Activated naive CD8-positive, alpha-beta T cell treated with anti-CD3 and anti-CD28 coated beads, Interleukin-2, amount 50 U/mL, for 24 hours (primary cell): ENCODE measurements around the gene GRAMD2A.
"Not testable (repeated sequence)": the region's sequence is repeated elsewhere in the genome, so short reads cannot be mapped to it uniquely, and the experiment has no call there.

ENCODE experiments used
- ATAC-seq: fragments of 150-1000 bp; cut with Tn5 transposase; one replicate; pipeline ENCODE4 v1.10.0; 2021
- DNase-seq: peaks from one replicate; pipeline ENCODE4 v3.0.0; 2021
- H3K27ac Mint-ChIP-seq: one replicate; pipeline ENCODE4 v1.8.0; 2021; ENCODE audit warnings: mild to moderate bottlenecking, mixed read lengths
- H3K27me3 Mint-ChIP-seq: one replicate; pipeline ENCODE4 v1.8.0; 2021; ENCODE audit warnings: mixed read lengths
- H3K36me3 Mint-ChIP-seq: one replicate; pipeline ENCODE4 v1.8.0; 2021; ENCODE audit warnings: low read depth, mixed read lengths
- H3K4me1 Mint-ChIP-seq: one replicate; pipeline ENCODE4 v1.8.0; 2021; ENCODE audit warnings: mixed read lengths
- H3K4me3 Mint-ChIP-seq: one replicate; pipeline ENCODE4 v1.8.0; 2021; ENCODE audit warnings: mild to moderate bottlenecking, moderate library complexity, mixed read lengths
- H3K9me3 Mint-ChIP-seq: one replicate; pipeline ENCODE4 v1.8.0; 2021; ENCODE audit warnings: mixed read lengths

The GRAMD2A gene

DNA sequence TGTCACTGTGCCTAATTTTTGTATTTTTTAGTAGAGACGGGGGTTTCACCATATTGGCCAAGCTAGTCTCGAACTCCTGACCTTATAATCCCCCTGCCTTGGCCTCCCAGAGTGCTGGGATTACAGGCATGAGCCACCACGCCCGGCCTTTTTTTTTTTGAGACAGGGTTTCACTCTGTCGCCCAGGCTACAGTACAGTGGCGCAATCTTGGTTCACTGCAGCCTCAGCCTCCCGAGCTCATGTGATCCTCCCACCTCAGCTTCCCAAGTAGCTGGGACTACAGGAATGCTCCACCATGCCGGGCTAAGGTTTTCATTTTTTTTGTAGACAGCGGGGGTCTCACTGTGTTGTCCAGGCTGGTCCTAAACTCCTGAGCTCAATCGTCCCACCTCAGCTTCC lies 25.6 kb downstream of the GRAMD2A start:
- not testable (repeated sequence) for H3K36me3 Mint-ChIP-seq, DNase-seq, ATAC-seq, H3K27ac Mint-ChIP-seq, H3K4me3 Mint-ChIP-seq, H3K27me3 Mint-ChIP-seq, H3K4me1 Mint-ChIP-seq, H3K9me3 Mint-ChIP-seq

DNA sequence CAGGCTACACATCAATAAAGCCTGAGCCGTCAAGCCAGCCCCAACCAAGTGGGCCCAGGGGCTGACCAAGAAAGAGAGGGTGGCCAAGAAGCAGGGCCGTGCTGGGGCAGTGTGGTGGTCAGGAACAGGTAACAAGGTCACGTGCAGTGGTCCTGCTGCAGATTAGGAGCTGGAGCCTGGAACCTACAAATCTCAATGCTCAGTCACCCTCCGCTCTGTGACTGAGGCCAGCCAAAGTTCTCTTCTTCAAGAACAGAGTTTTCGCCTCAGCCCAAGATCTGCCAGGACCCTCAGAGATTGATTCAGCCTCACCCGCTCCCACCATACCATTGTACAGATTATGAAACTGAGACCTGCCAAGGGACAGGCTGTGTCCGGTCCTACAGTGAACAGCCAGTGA lies 26.9 kb downstream of the GRAMD2A start:
- DNase-seq (no peak), ATAC-seq (no peak)
- H3K4me1 Mint-ChIP-seq, result peaks cover 1% of the 10 kb centered on the region
- H3K36me3 Mint-ChIP-seq, result no peaks in the 10 kb centered on the region
- no peaks in the 10 kb centered on the region for H3K9me3 Mint-ChIP-seq
- no peak overlapping the region for H3K4me3 Mint-ChIP-seq
- H3K27me3 Mint-ChIP-seq, result peaks cover 9% of the 10 kb centered on the region
- no peak overlapping the region for H3K27ac Mint-ChIP-seq

DNA sequence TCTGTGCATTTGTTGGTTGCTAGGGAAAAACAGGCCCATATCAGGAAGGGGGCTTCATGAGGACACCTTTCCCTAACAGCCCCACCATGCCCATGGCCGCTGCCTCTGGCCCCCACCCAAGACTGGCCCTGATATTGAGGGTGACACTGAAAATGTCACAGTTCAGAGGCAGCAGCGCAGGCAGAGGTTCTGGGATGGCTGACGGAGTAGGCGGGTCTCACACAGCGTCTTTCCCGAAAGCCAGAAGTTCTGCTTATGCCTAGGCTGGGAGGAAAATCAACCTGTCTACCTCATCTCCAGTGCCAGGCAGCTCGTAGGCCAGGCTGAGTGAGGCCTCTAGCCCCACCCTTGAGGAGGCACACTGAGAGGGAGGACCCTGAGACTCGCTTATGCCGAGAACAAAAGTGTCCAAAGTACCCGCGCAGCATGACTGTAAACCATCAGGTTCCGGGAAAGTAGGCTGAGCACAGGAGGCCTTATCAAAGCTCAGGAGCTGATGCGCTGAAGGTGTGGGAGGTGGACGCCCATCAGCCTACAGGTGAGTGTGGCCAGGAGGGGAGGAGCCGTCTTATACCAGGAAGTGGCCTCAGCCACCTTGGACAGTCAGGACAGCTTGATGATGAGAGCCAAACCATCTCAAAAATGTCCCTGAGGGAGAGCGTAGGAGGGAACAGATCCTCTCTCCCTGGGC lies 27.5 kb downstream of the GRAMD2A start:
- H3K4me1 Mint-ChIP-seq, result peaks cover 1% of the 10 kb centered on the region
- peaks cover 6% of the 10 kb centered on the region for H3K27me3 Mint-ChIP-seq
- DNase-seq (no peak), ATAC-seq (no peak)
- no peak overlapping the region for H3K27ac Mint-ChIP-seq
- H3K9me3 Mint-ChIP-seq, result no peaks in the 10 kb centered on the region
- no peak overlapping the region for H3K4me3 Mint-ChIP-seq
- no peaks in the 10 kb centered on the region for H3K36me3 Mint-ChIP-seq

DNA sequence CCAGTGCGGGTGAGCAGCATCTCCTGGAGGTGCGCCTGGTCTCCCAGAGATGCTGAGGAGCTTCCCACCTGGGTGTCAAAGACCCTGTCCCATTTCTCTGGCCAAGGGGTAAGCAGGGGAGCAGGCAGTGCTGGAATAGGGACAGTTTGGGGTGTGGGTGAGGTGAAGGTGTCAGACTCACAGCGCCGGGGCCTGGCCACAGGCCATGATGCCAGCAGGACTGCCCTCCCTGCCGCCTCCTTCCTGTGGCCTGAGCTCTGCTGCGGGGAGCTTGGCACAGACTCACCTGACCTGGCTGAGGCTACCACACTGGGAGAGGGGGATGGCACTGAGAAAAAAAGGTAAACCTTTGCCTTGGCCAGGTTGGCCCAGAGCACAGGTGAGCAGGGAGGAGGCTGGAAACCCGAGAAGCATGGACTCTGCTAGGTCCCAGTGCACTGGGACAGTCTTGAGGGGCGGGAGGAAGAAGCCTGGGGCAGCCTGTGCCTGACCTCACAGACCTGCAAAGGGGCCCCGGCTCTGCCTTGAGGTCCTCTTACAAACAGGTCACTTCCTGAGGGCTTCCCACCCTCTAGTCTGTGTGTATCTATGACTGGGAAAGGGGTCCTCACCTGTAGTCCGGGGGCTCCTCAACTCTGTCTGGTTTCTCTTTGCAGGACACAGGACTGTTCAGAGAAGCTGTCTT lies 28.2 kb downstream of the GRAMD2A start:
- no peak overlapping the region for H3K4me3 Mint-ChIP-seq
- peaks cover 1% of the 10 kb centered on the region for H3K4me1 Mint-ChIP-seq
- no peaks in the 10 kb centered on the region for H3K9me3 Mint-ChIP-seq
- DNase-seq (no peak), ATAC-seq (no peak)
- H3K36me3 Mint-ChIP-seq, result no peaks in the 10 kb centered on the region
- peaks cover 3% of the 10 kb centered on the region for H3K27me3 Mint-ChIP-seq
- H3K27ac Mint-ChIP-seq, result no peak overlapping the region

DNA sequence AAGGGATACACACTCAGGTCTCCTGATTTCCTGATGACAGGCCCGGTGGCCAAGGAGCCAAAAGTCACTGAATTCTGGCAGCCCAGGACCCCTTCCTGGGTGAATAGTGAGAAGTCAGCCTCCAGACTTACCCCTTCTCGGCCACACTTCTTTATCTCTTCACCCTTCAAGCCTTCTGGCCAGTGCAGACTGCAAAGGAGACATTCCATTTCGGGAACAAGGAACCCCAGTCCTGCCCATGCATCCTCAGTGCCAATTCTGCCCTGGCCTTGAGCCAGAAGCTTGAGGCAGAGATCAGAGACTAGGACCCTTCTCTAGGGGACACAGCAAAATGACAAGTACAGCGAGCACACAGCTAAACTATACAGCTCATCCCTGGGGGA lies 28.8 kb downstream of the GRAMD2A start:
- no peak overlapping the region for H3K4me3 Mint-ChIP-seq
- no peaks in the 10 kb centered on the region for H3K9me3 Mint-ChIP-seq
- peaks cover under 1% of the 10 kb centered on the region for H3K27me3 Mint-ChIP-seq
- ATAC-seq (no peak), DNase-seq (no peak)
- no peak overlapping the region for H3K27ac Mint-ChIP-seq
- H3K4me1 Mint-ChIP-seq, result peaks cover 1% of the 10 kb centered on the region
- H3K36me3 Mint-ChIP-seq, result no peaks in the 10 kb centered on the region

DNA sequence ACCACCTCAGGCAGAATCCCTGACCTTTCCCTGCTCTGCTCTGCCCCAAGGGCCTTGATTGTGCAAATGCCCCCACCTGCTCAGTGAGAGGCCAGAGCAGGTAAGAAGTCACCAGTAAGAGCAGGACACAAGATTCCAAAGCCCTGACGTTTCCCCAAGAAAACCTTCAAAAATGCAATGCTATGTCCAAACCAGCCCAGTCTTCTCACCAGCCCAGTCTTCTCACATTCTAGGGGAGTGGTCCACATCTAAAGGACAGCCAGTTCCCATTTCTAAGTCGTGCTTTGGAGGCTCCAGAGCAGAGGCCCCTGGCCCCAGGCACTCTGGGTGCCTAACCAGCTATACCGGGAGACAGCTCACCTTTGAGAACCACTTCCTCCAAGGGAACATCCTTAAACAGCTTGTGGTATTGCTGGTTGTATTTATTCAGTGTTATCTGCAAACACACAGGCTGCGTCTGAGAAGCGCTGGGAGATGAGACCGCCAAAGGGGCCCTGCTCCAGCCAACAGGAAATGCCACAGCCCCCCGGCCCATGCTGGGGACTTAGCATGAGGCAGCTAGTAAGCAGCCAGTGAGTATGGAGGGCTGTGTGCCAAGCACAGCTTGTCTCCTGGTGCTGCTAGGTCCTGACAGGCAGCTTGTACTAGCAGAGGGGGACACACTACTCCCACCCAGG lies 29.3 kb downstream of the GRAMD2A start:
- Mint-ChIP-seq H3K4me3 (no peak overlapping the region), H3K36me3 (no peaks in the 10 kb centered on the region), H3K9me3 (no peaks in the 10 kb centered on the region), H3K27ac (no peak overlapping the region), H3K4me1 (peaks cover 1% of the 10 kb centered on the region), H3K27me3 (no peaks in the 10 kb centered on the region)
- ATAC-seq, result peak; percentile 47
- DNase-seq, result no peak

DNA sequence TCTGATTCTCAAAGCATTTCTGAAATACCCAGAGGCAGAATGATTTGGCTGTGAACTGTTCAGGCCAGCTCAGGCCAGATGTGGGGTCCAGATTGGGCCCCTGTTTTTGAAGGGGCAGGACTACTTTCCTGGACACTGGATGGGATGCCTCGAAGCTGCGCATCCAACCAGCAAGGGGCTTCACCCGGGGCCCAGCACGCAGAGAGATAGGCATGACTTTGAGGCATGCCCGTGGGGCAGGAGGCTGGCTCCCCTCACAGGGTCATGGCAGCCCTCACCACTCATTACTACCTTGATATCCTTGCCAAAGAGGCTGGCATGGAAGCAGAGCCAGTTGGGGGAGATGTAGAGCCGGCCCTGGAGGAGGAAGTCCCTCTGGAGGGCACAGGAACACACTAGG lies 30.1 kb downstream of the GRAMD2A start:
- Mint-ChIP-seq H3K4me1 (peaks cover 1% of the 10 kb centered on the region), H3K27ac (no peak overlapping the region)

DNA sequence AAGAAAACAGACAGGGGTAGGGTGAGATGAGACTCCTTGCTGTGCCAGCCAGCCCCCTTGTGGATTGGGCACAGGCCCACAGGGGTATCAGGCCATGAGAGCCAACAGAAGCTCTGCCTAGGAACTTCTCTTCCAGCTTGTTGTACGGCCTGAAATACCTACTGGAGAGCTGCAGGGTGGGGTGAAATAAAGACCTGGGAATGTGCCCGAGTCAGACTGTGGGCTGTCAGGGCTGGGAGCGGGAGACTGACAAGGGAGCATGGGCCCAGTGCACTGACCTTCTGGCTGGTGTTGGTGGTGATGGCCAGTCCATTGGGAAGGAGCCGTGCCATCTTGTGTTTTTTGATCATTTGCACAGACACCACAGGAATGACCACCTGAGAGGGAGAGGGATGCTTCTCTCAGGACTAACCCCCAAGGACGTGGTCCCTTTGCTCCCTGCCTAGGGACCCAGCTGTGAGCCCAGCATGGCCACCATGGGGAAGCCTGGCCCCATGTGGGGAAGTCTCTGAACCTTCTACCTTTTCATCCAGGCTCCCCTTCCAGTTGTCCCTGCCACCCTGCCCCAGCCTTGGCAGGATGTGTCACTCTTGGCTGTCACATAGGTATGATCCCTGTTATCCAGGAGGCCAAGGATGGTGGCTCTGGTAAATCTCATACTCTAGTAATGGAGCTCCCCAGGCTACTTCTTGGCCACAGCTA lies 30.7 kb downstream of the GRAMD2A start:
- ATAC-seq, result no peak
- H3K4me1 Mint-ChIP-seq, result peaks cover 1% of the 10 kb centered on the region
- no peak overlapping the region for H3K27ac Mint-ChIP-seq

More for the DNA sequence above, 30.1 kb downstream of the GRAMD2A start:
- H3K36me3 Mint-ChIP-seq, result no peaks in the 10 kb centered on the region
- DNase-seq (no peak), ATAC-seq (no peak)
- no peaks in the 10 kb centered on the region for H3K27me3 Mint-ChIP-seq
- H3K9me3 Mint-ChIP-seq, result no peaks in the 10 kb centered on the region
- no peak overlapping the region for H3K4me3 Mint-ChIP-seq

DNA sequence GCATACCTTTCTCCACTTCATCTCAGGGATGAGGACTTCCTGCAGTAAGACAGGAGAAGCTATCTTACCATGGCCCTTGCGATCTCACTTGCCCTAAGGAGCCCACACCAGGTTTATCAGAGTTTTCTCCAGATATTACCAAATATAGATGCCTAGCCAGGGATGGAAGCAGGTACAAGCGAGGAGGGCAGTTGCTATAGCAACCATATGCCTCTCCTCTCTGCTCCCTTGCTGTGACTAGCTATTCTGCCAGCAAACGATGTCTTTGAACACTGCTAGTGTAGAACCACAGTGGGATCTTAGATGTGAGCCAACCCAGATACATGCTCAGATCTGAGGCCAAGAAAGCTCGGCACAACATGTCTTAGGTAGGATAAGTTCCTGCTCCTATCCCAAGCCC lies 33.9 kb downstream of the GRAMD2A start:
- ATAC-seq, result no peak
- Mint-ChIP-seq H3K27ac (no peak overlapping the region), H3K27me3 (no peaks in the 10 kb centered on the region), H3K4me3 (no peak overlapping the region), H3K4me1 (no peaks in the 10 kb centered on the region), H3K9me3 (no peaks in the 10 kb centered on the region), H3K36me3 (no peaks in the 10 kb centered on the region)
- DNase-seq, result no peak

More for the DNA sequence above, 30.7 kb downstream of the GRAMD2A start:
- no peaks in the 10 kb centered on the region for H3K9me3 Mint-ChIP-seq
- DNase-seq, result no peak
- no peaks in the 10 kb centered on the region for H3K27me3 Mint-ChIP-seq
- no peak overlapping the region for H3K4me3 Mint-ChIP-seq
- no peaks in the 10 kb centered on the region for H3K36me3 Mint-ChIP-seq

DNA sequence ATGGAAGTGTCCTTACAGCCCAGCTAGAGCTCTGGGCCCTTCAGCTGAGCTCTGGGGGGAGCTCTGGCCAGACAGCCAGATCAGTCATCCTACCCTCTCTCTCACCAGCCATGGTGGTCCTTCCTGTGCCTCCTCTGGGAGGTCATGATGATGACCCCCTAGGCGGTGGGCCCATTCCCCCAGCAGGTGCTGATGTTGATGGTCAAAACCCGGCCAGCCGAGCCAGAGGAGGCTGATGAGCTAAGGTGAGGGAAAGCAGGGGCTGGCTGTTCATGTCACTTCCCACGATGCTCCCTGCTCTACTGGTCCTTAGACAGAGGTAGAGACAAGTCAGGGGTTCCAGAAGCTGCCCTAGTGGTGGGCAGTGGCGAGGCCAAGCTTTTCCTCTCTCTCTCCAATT lies 35.0 kb downstream of the GRAMD2A start:
- H3K27ac Mint-ChIP-seq, result no peak overlapping the region
- no peak for DNase-seq

DNA sequence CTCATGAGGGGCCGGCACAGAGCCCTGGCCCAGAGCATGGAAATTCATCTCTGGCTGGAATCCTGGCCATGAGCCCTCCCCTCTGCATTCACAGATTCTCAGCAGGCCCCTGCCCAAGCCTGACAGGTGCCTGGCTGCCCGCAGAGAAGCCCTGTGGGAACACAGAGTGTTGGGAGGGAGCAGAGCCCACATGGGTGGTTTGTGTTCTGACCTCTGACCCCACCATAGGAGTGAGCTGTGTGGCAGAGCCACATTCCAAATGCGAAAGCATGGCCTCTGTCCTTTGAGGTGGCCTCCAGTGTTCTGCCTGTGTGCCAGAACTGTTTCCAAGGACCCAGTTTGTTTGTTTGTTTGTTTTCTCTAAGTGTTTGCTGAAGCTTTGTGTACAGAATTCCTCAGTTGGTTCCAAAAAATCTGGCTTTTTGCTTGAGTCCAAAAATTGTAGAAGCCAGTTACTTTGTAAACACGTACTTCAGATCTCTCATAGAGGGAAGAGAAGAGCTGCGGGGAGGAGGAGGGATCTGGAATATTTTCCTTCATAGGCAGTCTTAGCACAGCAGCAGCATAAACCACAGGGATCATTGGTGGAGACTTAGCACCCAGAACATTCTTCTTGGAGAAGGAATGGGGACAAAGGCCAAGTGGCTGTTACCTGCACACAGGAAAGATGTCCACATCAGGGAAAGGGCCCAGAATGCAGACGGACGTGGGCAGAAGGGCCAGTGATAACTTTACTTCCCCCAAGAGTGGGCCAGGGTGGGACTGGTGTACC lies 36.0 kb downstream of the GRAMD2A start:
- Mint-ChIP-seq H3K27me3 (no peaks in the 10 kb centered on the region), H3K4me1 (no peaks in the 10 kb centered on the region), H3K27ac (no peak overlapping the region), H3K36me3 (no peaks in the 10 kb centered on the region), H3K4me3 (no peak overlapping the region), H3K9me3 (no peaks in the 10 kb centered on the region)
- no peak for ATAC-seq
- no peak for DNase-seq

More for the DNA sequence above, 35.0 kb downstream of the GRAMD2A start:
- Mint-ChIP-seq H3K9me3 (no peaks in the 10 kb centered on the region), H3K27me3 (no peaks in the 10 kb centered on the region), H3K4me1 (no peaks in the 10 kb centered on the region), H3K4me3 (no peak overlapping the region), H3K36me3 (no peaks in the 10 kb centered on the region)
- ATAC-seq, result no peak

DNA sequence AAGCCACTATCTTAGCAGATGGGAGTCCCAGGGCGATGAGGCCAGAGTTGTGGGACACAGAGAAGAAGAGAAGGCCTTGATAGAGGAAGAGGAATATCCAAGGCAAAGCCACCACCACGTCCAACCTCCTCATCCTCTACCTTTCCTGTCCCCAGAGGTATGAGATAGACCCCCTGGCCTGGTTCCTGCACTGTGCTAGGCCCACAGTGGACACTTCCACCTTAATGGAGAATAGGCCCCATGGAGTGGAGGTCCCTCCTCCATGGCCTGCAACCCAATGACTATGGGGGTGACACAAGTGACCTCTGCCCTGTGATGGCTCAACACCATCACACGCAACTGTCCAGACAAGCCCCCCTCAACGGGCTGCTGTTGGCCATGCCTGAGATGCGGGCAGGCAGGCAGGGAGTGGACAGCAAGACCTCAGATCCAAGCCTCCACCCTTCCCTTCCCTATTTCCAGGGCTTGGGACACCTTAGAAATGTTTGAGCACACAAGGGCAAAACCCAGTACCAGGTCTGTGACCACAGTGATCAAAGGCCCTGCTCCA lies 36.8 kb downstream of the GRAMD2A start:
- Mint-ChIP-seq H3K27ac (no peak overlapping the region), H3K9me3 (no peaks in the 10 kb centered on the region), H3K36me3 (no peaks in the 10 kb centered on the region), H3K4me1 (peaks cover under 1% of the 10 kb centered on the region), H3K27me3 (no peaks in the 10 kb centered on the region), H3K4me3 (no peak overlapping the region)
- DNase-seq (no peak), ATAC-seq (no peak)

DNA sequence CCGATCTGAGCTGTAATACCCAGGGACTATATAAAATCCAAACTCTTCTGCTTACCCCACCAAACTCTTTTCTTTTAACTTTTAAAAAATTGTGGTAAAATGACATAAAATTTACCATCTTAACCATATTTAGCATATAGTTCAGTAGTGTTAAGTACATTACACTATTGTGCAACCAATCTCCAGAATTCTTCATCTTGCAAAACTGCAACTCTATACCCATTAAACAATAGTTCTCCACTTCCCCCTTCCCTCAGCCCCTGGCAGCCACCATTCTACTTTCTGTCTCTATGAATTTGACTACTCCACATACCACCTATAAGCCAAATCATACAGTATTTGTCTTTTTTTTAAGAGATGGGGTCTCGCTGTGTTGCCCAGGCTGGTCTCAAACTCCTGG lies 40.7 kb downstream of the GRAMD2A start:
- no peak for DNase-seq
- no peaks in the 10 kb centered on the region for H3K36me3 Mint-ChIP-seq
- no peaks in the 10 kb centered on the region for H3K9me3 Mint-ChIP-seq
- peaks cover 2% of the 10 kb centered on the region for H3K4me1 Mint-ChIP-seq
- ATAC-seq, result no peak
- H3K4me3 Mint-ChIP-seq, result no peak overlapping the region
- peaks cover 3% of the 10 kb centered on the region for H3K27me3 Mint-ChIP-seq
- H3K27ac Mint-ChIP-seq, result no peak overlapping the region
